ENCODE data around the gene MTTP. TPM values are rescaled to one million over a fixed set of nuclear protein-coding genes. Genes with fewer than 3 reads are reported as not detected.

Gene MTTP
- total and polyA plus RNA-seq, 2 donors (not counting 1 experiment from before 2014, with no cell fraction given), result 0.03 TPM; not detected in 1

GRCh38 chr4:99586322-99586721 is 11.7 kb downstream of the MTTP start:
- Mint-ChIP-seq H3K27ac (no peak overlapping the region), H3K27me3 (peaks cover 27% of the 10 kb centered on the region), H3K4me1 (no peaks in the 10 kb centered on the region), H3K9me3 (ENCODE audit: insufficient read depth) (no peaks in the 10 kb centered on the region), H3K4me3 (no peak overlapping the region)
- Histone ChIP-seq H3K27ac (ENCODE audit: low read length in 2 of 2) (no peak overlapping the region), H4K20me1 (ENCODE audit: control insufficient read depth, insufficient read depth, low read length, poor library complexity, severe bottlenecking) (no peaks in the 10 kb centered on the region), H3K79me2 (ENCODE audit: control insufficient read depth, insufficient read depth, low read length) (no peaks in the 10 kb centered on the region), H3K36me3 (replicated peaks in 1 of 2; ENCODE audit: control extremely low read depth in 1 of 2, control insufficient read depth in 1 of 2, extremely low read depth in 1 of 2, insufficient read depth in 2 of 2, low read length in 1 of 2) (no peaks in the 10 kb centered on the region), H3K4me1 (ENCODE audit: control insufficient read depth in 2 of 2, insufficient read depth in 2 of 2, low read length in 2 of 2) (no peaks in the 10 kb centered on the region), H3K9me3 (ENCODE audit: control extremely low read depth in 1 of 3, control insufficient read depth in 2 of 3, insufficient read depth in 1 of 3, low read length in 2 of 3) (peaks cover 0 to 1% (median 0%) of the 10 kb centered on the region in 3 donors), H2AFZ (ENCODE audit: insufficient read depth, low read depth, low read length, poor library complexity, severe bottlenecking) (no peak overlapping the region), H3K4me3 (ENCODE audit: control extremely low read depth in 1 of 5, extremely low read depth in 1 of 5, insufficient read depth in 1 of 5, low read depth in 2 of 5, low read length in 4 of 5) (no peak overlapping the region), H3K4me2 (replicated peaks; ENCODE audit: low read depth, low read length, poor library complexity, severe bottlenecking) (no peak overlapping the region), H3K9ac (ENCODE audit: low read length) (no peak overlapping the region), H3K27me3 (replicated peaks in 1 of 4; ENCODE audit: control extremely low read depth in 1 of 4, control insufficient read depth in 3 of 4, insufficient read depth in 4 of 4, low read length in 3 of 4) (peaks cover 0 to 25% (median 2%) of the 10 kb centered on the region in 4 experiments)
- TF ChIP-seq EZH2 (IDR thresholded peaks at IDR 0.05; ENCODE audit: borderline replicate concordance, insufficient read depth, low read depth, low read length, poor library complexity, severe bottlenecking), result no peak
- no peak for TF ChIP-seq CTCF (IDR thresholded peaks at IDR 0.05)
- ChIA-PET POLR2A (no interaction called here), CTCF (no interaction called here)
- DNase-seq (no peak), ATAC-seq (ENCODE audit: low read depth) (no peak)
- intact Hi-C loops (cut with micrococcal nuclease), result no loop called here
- no CpG with 5 or more reads among the region's 2 CpGs for WGBS (ENCODE audit: insufficient coverage)

GRCh38 chr4:99586797-99587196 is 12.2 kb downstream of the MTTP start:
- H3K4me1 Mint-ChIP-seq, result no peaks in the 10 kb centered on the region
- H3K9me3 Mint-ChIP-seq (ENCODE audit: insufficient read depth), result no peaks in the 10 kb centered on the region
- no peak overlapping the region for H3K4me3 Mint-ChIP-seq
- H3K27ac Mint-ChIP-seq, result no peak overlapping the region
- no peak for TF ChIP-seq EZH2 (IDR thresholded peaks at IDR 0.05; ENCODE audit: borderline replicate concordance, insufficient read depth, low read depth, low read length, poor library complexity, severe bottlenecking)
- no peak for TF ChIP-seq CTCF (IDR thresholded peaks at IDR 0.05)
- Histone ChIP-seq H3K36me3 (replicated peaks in 1 of 2; ENCODE audit: control extremely low read depth in 1 of 2, control insufficient read depth in 1 of 2, extremely low read depth in 1 of 2, insufficient read depth in 2 of 2, low read length in 1 of 2) (no peaks in the 10 kb centered on the region), H2AFZ (ENCODE audit: insufficient read depth, low read depth, low read length, poor library complexity, severe bottlenecking) (no peak overlapping the region), H3K4me3 (ENCODE audit: control extremely low read depth in 1 of 5, extremely low read depth in 1 of 5, insufficient read depth in 1 of 5, low read depth in 2 of 5, low read length in 4 of 5) (no peak overlapping the region), H3K9ac (ENCODE audit: low read length) (no peak overlapping the region), H4K20me1 (ENCODE audit: control insufficient read depth, insufficient read depth, low read length, poor library complexity, severe bottlenecking) (no peaks in the 10 kb centered on the region), H3K9me3 (ENCODE audit: control extremely low read depth in 1 of 3, control insufficient read depth in 2 of 3, insufficient read depth in 1 of 3, low read length in 2 of 3) (peaks cover 0 to 1% (median 0%) of the 10 kb centered on the region in 3 donors), H3K27ac (ENCODE audit: low read length in 2 of 2) (no peak overlapping the region), H3K27me3 (replicated peaks in 1 of 4; ENCODE audit: control extremely low read depth in 1 of 4, control insufficient read depth in 3 of 4, insufficient read depth in 4 of 4, low read length in 3 of 4) (peaks cover 0 to 21% (median under 1%) of the 10 kb centered on the region in 4 experiments), H3K79me2 (ENCODE audit: control insufficient read depth, insufficient read depth, low read length) (no peaks in the 10 kb centered on the region), H3K4me1 (ENCODE audit: control insufficient read depth in 2 of 2, insufficient read depth in 2 of 2, low read length in 2 of 2) (no peaks in the 10 kb centered on the region), H3K4me2 (replicated peaks; ENCODE audit: low read depth, low read length, poor library complexity, severe bottlenecking) (no peak overlapping the region)
- WGBS (ENCODE audit: insufficient coverage), result 40% methylated on average over 1 of the region's 1 CpG
- ATAC-seq (ENCODE audit: low read depth), result no peak
- H3K27me3 Mint-ChIP-seq, result peaks cover 23% of the 10 kb centered on the region
- ChIA-PET CTCF (no interaction called here), POLR2A (no interaction called here)
- no peak for DNase-seq
- intact Hi-C loops (cut with micrococcal nuclease), result no loop called here
